Sigmoid colon (tissue), 7 donors: Measurements from ENCODE around the gene PLEKHA6. TPM values are rescaled to one million over a fixed set of nuclear protein-coding genes. Genes with fewer than 3 reads are reported as not detected.

ENCODE experiments used
- DNase-seq: peaks from one replicate; pipeline ENCODE4 v3.0.0-alpha.2; 2019
- H3K27ac ChIP-seq, 4 donors: fragments of 200-600 bp; sonication (generic); one replicate each; pipeline ENCODE4 v1.5.1; 2016 to 2019; ENCODE audit warnings: mild to moderate bottlenecking in 1 of 4
- H3K27me3 ChIP-seq, 3 donors: fragments of 200-600 bp; sonication (generic); one replicate each; pipeline ENCODE4 v1.5.1; 2019; ENCODE audit warnings: mild to moderate bottlenecking in 1 of 3
- H3K36me3 ChIP-seq, 4 donors: fragments of 200-600 bp; sonication (generic); one replicate each; pipeline ENCODE4 v1.5.1; 2016 to 2019
- H3K4me1 ChIP-seq, 4 donors: fragments of 200-600 bp; sonication (generic); one replicate each; pipeline ENCODE4 v1.5.1; 2017 to 2019
- H3K4me3 ChIP-seq, 4 donors: fragments of 200-600 bp; sonication (generic); one replicate each; pipeline ENCODE4 v1.5.1; 2017 to 2019; ENCODE audit warnings: mild to moderate bottlenecking in 2 of 4, moderate library complexity in 1 of 4
- H3K9me3 ChIP-seq, 4 donors: fragments of 200-600 bp in 3 of 4; sonication (generic) in 3 of 4; one replicate each; pipeline versions ENCODE4 v1.5.1 to v1.6.1; 2013 to 2019
- CTCF ChIP-seq, 4 experiments: fragments of 450-650 bp in 3 of 4; fragments of 200-600 bp in 1 of 4; IDR thresholded peaks; one replicate each; pipeline ENCODE4 v1.5.1; 2016 to 2019; ENCODE audit warnings: antibody characterized with exemption in 4 of 4, mild to moderate bottlenecking in 3 of 4, moderate library complexity in 2 of 4
- EP300 ChIP-seq, 4 donors: sonication (generic); formaldehyde crosslinking; IDR thresholded peaks; one replicate each; pipeline ENCODE4 v1.6.1; 2017; ENCODE audit warnings: antibody characterized with exemption in 4 of 4
- POLR2A ChIP-seq, 2 donors: fragments of 450-650 bp; IDR thresholded peaks; one replicate each; pipeline ENCODE4 v1.6.1; 2016; ENCODE audit warnings: antibody characterized with exemption in 2 of 2, mild to moderate bottlenecking in 2 of 2, moderate library complexity in 2 of 2
- POLR2AphosphoS5 ChIP-seq, 4 donors: sonication (generic); formaldehyde crosslinking; IDR thresholded peaks; one replicate each; pipeline ENCODE4 v1.6.1; 2017; ENCODE audit warnings: antibody characterized with exemption in 4 of 4
- WGBS, 2 donors: extraction: QIAGEN DNeasy Blood & Tissue Kit; methylation state at CpG; one replicate each; pipeline ENCODE4 v1.1.7; 2013; 5-methylcytosine and 5-hydroxymethylcytosine counted together
- intact Hi-C: fragments of 100-400 bp; cut with DNase I; formaldehyde crosslinking; loops from one replicate; pipeline ENCODE4 v1.15.1; 2023
- polyA plus RNA-seq, 3 donors: library from polyadenylated mRNA; stranded (reverse); fragments of 200-250 nt; gene quantifications; one replicate each; pipeline ENCODE4 v1.2.3, GENCODE V29; 2013
- total RNA-seq, 4 donors: library from RNA; depleted of rRNA; stranded (reverse); fragments of >200 nt; gene quantifications; one replicate each; pipeline ENCODE4 v1.1.0, GENCODE V29; 2016
- donor health status: healthy with polysubstance abuse.
- donor health status: Bipolar disorder and iron deficiency.
- donor health status: healthy.

PLEKHA6 gene
- total and polyA plus RNA-seq, 7 donors: 5.6 to 58.7 (median 15.0) TPM

- Histone ChIP-seq H3K9me3 (no peaks in the 10 kb centered on the region), H3K36me3 (no peaks in the 10 kb centered on the region), H3K27me3 (no peaks in the 10 kb centered on the region), H3K27ac (no peak overlapping the region), H3K4me1 (no peaks in the 10 kb centered on the region), H3K4me3 (no peak overlapping the region)
- WGBS, 2 donors: 32 to 77% methylated on average over 16 of the region's 16 CpGs
- TF ChIP-seq POLR2A (IDR thresholded peaks at IDR 0.05) (no peak), EP300 (IDR thresholded peaks at IDR 0.05) (no peak), POLR2AphosphoS5 (IDR thresholded peaks at IDR 0.05) (no peak), CTCF (IDR thresholded peaks at IDR 0.05) (no peak)
- intact Hi-C loops: no loop called here
- DNase-seq: no peak
Measured at GRCh38 chr1:204225841-204226735, 133.6 kb downstream of the PLEKHA6 start.

DNA sequence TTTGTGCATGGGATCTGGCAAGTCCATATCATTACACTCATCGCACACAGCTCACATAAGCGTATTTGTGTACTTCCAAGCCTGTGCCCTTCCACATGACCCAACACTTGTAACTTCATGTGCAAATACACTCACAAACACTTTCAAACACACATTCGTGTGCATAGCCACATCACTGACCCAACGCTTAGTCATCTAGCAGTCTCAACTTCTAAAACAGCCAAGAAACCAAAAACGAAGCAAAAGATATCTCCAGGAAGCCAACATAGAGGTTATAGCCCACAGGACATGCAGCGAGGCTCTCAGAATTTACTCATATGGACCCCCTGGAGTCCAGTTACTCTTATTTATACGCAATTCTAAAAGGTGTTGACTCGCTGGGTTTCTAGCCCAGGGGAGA is 135.1 kb downstream of the PLEKHA6 start:
- H3K27me3 ChIP-seq: no peaks in the 10 kb centered on the region
- H3K9me3 ChIP-seq: no peaks in the 10 kb centered on the region
- H3K4me1 ChIP-seq: no peaks in the 10 kb centered on the region
- TF ChIP-seq CTCF (IDR thresholded peaks at IDR 0.05): no peak
- TF ChIP-seq POLR2AphosphoS5 (IDR thresholded peaks at IDR 0.05): no peak
- no peak for TF ChIP-seq EP300 (IDR thresholded peaks at IDR 0.05)
- no peak for TF ChIP-seq POLR2A (IDR thresholded peaks at IDR 0.05)
- no peak overlapping the region for H3K27ac ChIP-seq
- H3K36me3 ChIP-seq: no peaks in the 10 kb centered on the region
- DNase-seq: no peak
- H3K4me3 ChIP-seq: no peak overlapping the region
- intact Hi-C loops: no loop called here
- WGBS, 2 donors: 88 to 89% methylated on average over 8 of the region's 8 CpGs

GRCh38 chr1:204223129-204223860 is 136.4 kb downstream of the PLEKHA6 start:
- intact Hi-C loops: no loop called here
- TF ChIP-seq EP300 (IDR thresholded peaks at IDR 0.05): no peak
- no peak for TF ChIP-seq POLR2AphosphoS5 (IDR thresholded peaks at IDR 0.05)
- TF ChIP-seq POLR2A (IDR thresholded peaks at IDR 0.05): no peak
- TF ChIP-seq CTCF (IDR thresholded peaks at IDR 0.05): no peak
- 86 to 89% methylated on average over 17 of the region's 17 CpGs for WGBS, 2 donors
- H3K36me3 ChIP-seq: no peaks in the 10 kb centered on the region
- H3K9me3 ChIP-seq: no peaks in the 10 kb centered on the region
- no peaks in the 10 kb centered on the region for H3K27me3 ChIP-seq
- no peak overlapping the region for H3K27ac ChIP-seq
- DNase-seq: no peak
- no peak overlapping the region for H3K4me3 ChIP-seq
- H3K4me1 ChIP-seq: no peaks in the 10 kb centered on the region

DNA sequence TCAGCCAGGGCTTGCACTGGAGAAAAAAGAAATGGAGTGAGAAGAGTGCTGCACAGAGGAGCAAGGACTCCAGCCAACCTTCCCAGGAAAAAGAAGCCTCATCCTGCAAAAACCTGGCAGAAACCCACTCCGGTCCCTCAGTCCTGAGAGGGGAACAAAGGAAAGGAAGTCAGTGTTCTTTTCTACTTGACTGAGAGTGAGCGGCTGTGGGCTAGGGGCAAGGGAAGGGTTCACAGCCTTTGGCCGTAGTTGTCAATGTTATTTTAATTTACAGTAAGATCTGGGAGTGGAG is 137.0 kb downstream of the PLEKHA6 start:
- intact Hi-C loops: no loop called here

More for the DNA sequence above, 137.0 kb downstream of the PLEKHA6 start:
- DNase-seq: no peak
- no peak overlapping the region for H3K4me3 ChIP-seq
- TF ChIP-seq POLR2AphosphoS5 (IDR thresholded peaks at IDR 0.05) (no peak), EP300 (IDR thresholded peaks at IDR 0.05) (no peak), CTCF (IDR thresholded peaks at IDR 0.05) (no peak), POLR2A (IDR thresholded peaks at IDR 0.05) (no peak)
- H3K27ac ChIP-seq: no peak overlapping the region
- WGBS, 2 donors: 89 to 92% methylated on average over 3 of the region's 3 CpGs
- no peaks in the 10 kb centered on the region for H3K9me3 ChIP-seq
- no peaks in the 10 kb centered on the region for H3K27me3 ChIP-seq
- no peaks in the 10 kb centered on the region for H3K4me1 ChIP-seq
- no peaks in the 10 kb centered on the region for H3K36me3 ChIP-seq
